Motor neuron (in vitro differentiated cells): ENCODE data around the gene WDR37. TPM values are rescaled to one million over a fixed set of nuclear protein-coding genes. Genes with fewer than 3 reads are reported as not detected.
A peak's percentile ranks its signal among the peaks of the same experiment; 100 is the strongest.
"Not testable (repeated sequence)": the region's sequence is repeated elsewhere in the genome, so short reads cannot be mapped to it uniquely, and the experiment has no call there.

Experiments used
- ATAC-seq, 8 experiments: fragments of 200-7000 bp; cut with Tn5 transposase; replicated peaks in 6 of 8; 2 replicates each; pipeline ENCODE4 v1.8.0; 2021; ENCODE audit warnings: mild to moderate bottlenecking in 8 of 8, moderate library complexity in 8 of 8
- H3K27ac ChIP-seq, 2 donors: fragments of 250-450 bp; sonication (Bioruptor Pico); 2 replicates each; pipeline ENCODE4 v1.9.0; 2021; ENCODE audit warnings: antibody characterized with exemption in 2 of 2, mild to moderate bottlenecking in 2 of 2, moderate library complexity in 1 of 2
- H3K4me1 ChIP-seq, 2 donors: fragments of 250-450 bp; sonication (Bioruptor Pico); replicated peaks in 1 of 2; 2 replicates each; pipeline ENCODE4 v1.6.1; 2021; ENCODE audit warnings: antibody characterized with exemption in 2 of 2, mild to moderate bottlenecking in 2 of 2, moderate library complexity in 1 of 2
- H3K4me3 ChIP-seq, 5 donors: fragments of 250-450 bp; sonication (Bioruptor Pico); 2 replicates each; pipeline ENCODE4 v1.9.0; 2021; ENCODE audit warnings: antibody characterized with exemption in 5 of 5, mild to moderate bottlenecking in 5 of 5, moderate library complexity in 4 of 5
- WGBS, 10 experiments: fragments of 450-650 bp; shearing (Covaris generic); methylation state at CpG; one replicate each; pipeline ENCODE4 v1.0.0; 2022; 5-methylcytosine and 5-hydroxymethylcytosine counted together
- in situ Hi-C, 9 experiments: fragments of 400-800 bp; cut with MboI; loops; one replicate each; pipeline ENCODE4 v1.15.0; 2021; ENCODE audit warnings: low sequenced_read_pairs in 9 of 9, low pct_unique_long_range_greater_than_20kb in 2 of 9; ENCODE audit not compliant: unreplicated experiment in 9 of 9
- total RNA-seq, 8 experiments: library from RNA; unstranded; fragments of 300-600 nt; gene quantifications; 2 replicates each; pipeline versions ENCODE4 v1.2.3 to v1.2.4, GENCODE V29; 2022

Gene WDR37
- total RNA-seq, 8 experiments from 2014 or later: 8.4 to 20.3 (median 16.1) TPM

- ATAC-seq, H3K4me3 ChIP-seq, in situ Hi-C loops, H3K27ac ChIP-seq: not testable (repeated sequence)
- WGBS, 10 experiments: 92 to 100% (median 100%) methylated on average over 2 of the region's 6 CpGs; no CpG with 5 or more reads in 7 of the 10 experiments
- peaks cover 12 to 21% of the 10 kb centered on the region in 2 donors for H3K4me1 ChIP-seq
These were observed 62.1 kb downstream of the WDR37 start for GRCh38 chr10:1118318-1118717.

GRCh38 chr10:1119027-1119426 is 62.8 kb downstream of the WDR37 start:
- in situ Hi-C loops: no loop called here
- Histone ChIP-seq H3K4me1 (peaks cover 12 to 21% of the 10 kb centered on the region in 2 donors), H3K27ac (no peak overlapping the region), H3K4me3 (no peak overlapping the region)
- WGBS, 10 experiments: 81 to 100% (median 86%) methylated on average over 2 to 8 of the region's 8 CpGs; no CpG with 5 or more reads in 1 of the 10 experiments
- no peak for ATAC-seq

- WGBS, 10 experiments: 84 to 100% (median 93%) methylated on average over 4 to 6 of the region's 6 CpGs; no CpG with 5 or more reads in 6 of the 10 experiments
- peaks cover 12 to 21% of the 10 kb centered on the region in 2 donors for H3K4me1 ChIP-seq
- H3K27ac ChIP-seq: no peak overlapping the region
- no peak overlapping the region for H3K4me3 ChIP-seq
- in situ Hi-C loops: no loop called here
- no peak for ATAC-seq
These were observed 63.3 kb downstream of the WDR37 start for GRCh38 chr10:1119501-1119900.

- Histone ChIP-seq H3K4me3 (no peak overlapping the region), H3K4me1 (peaks cover 12 to 21% of the 10 kb centered on the region in 2 donors), H3K27ac (no peak overlapping the region)
- ATAC-seq: peak in 2 of 8 experiments; percentile 13 to 21
- in situ Hi-C loops: no loop called here
- 70 to 100% (median 100%) methylated on average over 1 to 9 of the region's 12 CpGs; no CpG with 5 or more reads in 5 of the 10 experiments for WGBS, 10 experiments
These were observed 64.1 kb downstream of the WDR37 start for GRCh38 chr10:1120306-1120705.

- in situ Hi-C loops: no loop called here
- peak in 5 of 8 experiments; percentile 91 to 96 (median 93) for ATAC-seq
- no peak overlapping the region for H3K4me3 ChIP-seq
- WGBS, 10 experiments: 0 to 87% (median 14%) methylated on average over 1 to 22 of the region's 22 CpGs
- H3K4me1 ChIP-seq: peaks cover 12 to 21% of the 10 kb centered on the region in 2 donors
- no peak overlapping the region for H3K27ac ChIP-seq
These were observed 64.6 kb downstream of the WDR37 start for GRCh38 chr10:1120801-1121211.

- H3K4me1 ChIP-seq: peaks cover 12 to 21% of the 10 kb centered on the region in 2 donors
- no peak overlapping the region for H3K27ac ChIP-seq
- in situ Hi-C loops: no loop called here
- peak in 5 of 8 experiments; percentile 51 to 65 (median 55) for ATAC-seq
- H3K4me3 ChIP-seq: no peak overlapping the region
- WGBS, 10 experiments: 25 to 100% (median 60%) methylated on average over 2 to 12 of the region's 23 CpGs
These were observed 65.2 kb downstream of the WDR37 start for GRCh38 chr10:1121271-1121970.

- H3K4me3 ChIP-seq: no peak overlapping the region
- ATAC-seq: no peak
- peaks cover 12 to 21% of the 10 kb centered on the region in 2 donors for H3K4me1 ChIP-seq
- in situ Hi-C loops: no loop called here
- 0 to 100% (median 72%) methylated on average over 1 to 4 of the region's 6 CpGs; no CpG with 5 or more reads in 6 of the 10 experiments for WGBS, 10 experiments
- no peak overlapping the region for H3K27ac ChIP-seq
These were observed 66.2 kb downstream of the WDR37 start for GRCh38 chr10:1122349-1122748.

GRCh38 chr10:1123198-1123597 is 67.0 kb downstream of the WDR37 start:
- Histone ChIP-seq H3K4me3 (no peak overlapping the region), H3K4me1 (peaks cover 12 to 21% of the 10 kb centered on the region in 2 donors), H3K27ac (no peak overlapping the region)
- ATAC-seq: no peak
- 70 to 100% (median 95%) methylated on average over 1 to 5 of the region's 5 CpGs; no CpG with 5 or more reads in 1 of the 10 experiments for WGBS, 10 experiments
- in situ Hi-C loops: no loop called here

- peaks cover 12 to 21% of the 10 kb centered on the region in 2 donors for H3K4me1 ChIP-seq
- no peak for ATAC-seq
- in situ Hi-C loops: no loop called here
- WGBS, 10 experiments: 79 to 100% (median 92%) methylated on average over 2 to 12 of the region's 12 CpGs; no CpG with 5 or more reads in 1 of the 10 experiments
- H3K4me3 ChIP-seq: no peak overlapping the region
- no peak overlapping the region for H3K27ac ChIP-seq
These were observed 67.8 kb downstream of the WDR37 start for GRCh38 chr10:1123972-1124371.

GRCh38 chr10:1124796-1125195 is 68.6 kb downstream of the WDR37 start:
- H3K4me3 ChIP-seq: no peak overlapping the region

GRCh38 chr10:1126461-1126860 is 70.3 kb downstream of the WDR37 start:
- no peak for ATAC-seq
- 83 to 100% (median 100%) methylated on average over 1 to 6 of the region's 13 CpGs; no CpG with 5 or more reads in 2 of the 10 experiments for WGBS, 10 experiments
- H3K4me1 ChIP-seq: peaks cover 1 to 6% of the 10 kb centered on the region in 2 donors
- no peak overlapping the region for H3K27ac ChIP-seq
- in situ Hi-C loops: no loop called here
- H3K4me3 ChIP-seq: no peak overlapping the region

More at GRCh38 chr10:1124796-1125195, 68.6 kb downstream of the WDR37 start:
- WGBS, 10 experiments: 94 to 100% (median 98%) methylated on average over 1 to 11 of the region's 11 CpGs; no CpG with 5 or more reads in 1 of the 10 experiments
- ATAC-seq: no peak
- Histone ChIP-seq H3K4me1 (peaks cover 12 to 21% of the 10 kb centered on the region in 2 donors), H3K27ac (no peak overlapping the region)
- in situ Hi-C loops: no loop called here

GRCh38 chr10:1127629-1128028 is 71.4 kb downstream of the WDR37 start:
- 17 to 100% (median 93%) methylated on average over 1 to 7 of the region's 15 CpGs; no CpG with 5 or more reads in 4 of the 10 experiments for WGBS, 10 experiments
- in situ Hi-C loops: no loop called here
- no peak overlapping the region for H3K4me3 ChIP-seq
- no peaks in the 10 kb centered on the region for H3K4me1 ChIP-seq
- H3K27ac ChIP-seq: no peak overlapping the region
- peak in 1 of 8 experiments; percentile 36 for ATAC-seq

GRCh38 chr10:1128115-1128514 is 71.9 kb downstream of the WDR37 start:
- H3K27ac ChIP-seq: no peak overlapping the region
- H3K4me3 ChIP-seq: no peak overlapping the region
- no peaks in the 10 kb centered on the region for H3K4me1 ChIP-seq
- ATAC-seq: peak in 3 of 8 experiments; percentile 96 to 99 (median 99)
- in situ Hi-C loops: no loop called here
- WGBS, 10 experiments: 0 to 100% (median 79%) methylated on average over 1 to 2 of the region's 2 CpGs; no CpG with 5 or more reads in 1 of the 10 experiments
